ENCODE results near the gene EPB41L3.

GRCh38 chr18:5582849-5583681 lies 39.3 kb upstream of the EPB41L3 start:
- no peak for TF ChIP-seq EZH2phosphoT487 (IDR thresholded peaks at IDR 0.05; ENCODE audit: low read depth, severe bottlenecking, unreplicated experiment)
- no peak for TF ChIP-seq CTCF (IDR thresholded peaks at IDR 0.05; ENCODE audit: poor library complexity)
